GM11168 (cell line): Measurements from ENCODE around the gene DEAF1.

ENCODE experiments used
- in situ Hi-C: fragments of 300-500 bp; cut with MboI; formaldehyde crosslinking; loops from one replicate; pipeline ENCODE4 v1.12.0; 2022; ENCODE audit warnings: low sequenced_read_pairs; ENCODE audit not compliant: unreplicated experiment

The DEAF1 gene

DNA sequence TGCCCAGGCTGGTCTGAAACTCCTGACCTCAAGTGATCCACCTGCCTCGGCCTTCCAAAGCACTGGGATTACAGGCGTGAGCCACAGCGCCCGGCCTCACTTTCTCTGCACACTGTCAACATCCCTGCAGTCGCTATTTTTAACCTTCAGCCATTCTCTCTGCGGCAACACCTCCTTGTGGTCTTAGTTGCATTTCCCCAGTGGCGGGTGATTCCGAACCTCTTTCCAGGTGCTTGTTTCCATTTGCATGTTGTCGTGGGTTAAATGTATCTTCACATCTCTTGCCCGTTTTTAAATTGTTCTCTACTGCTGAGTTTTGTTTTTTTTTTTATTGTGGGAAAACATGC is 65.8 kb downstream of the DEAF1 start:
- in situ Hi-C loops, result no loop called here

DNA sequence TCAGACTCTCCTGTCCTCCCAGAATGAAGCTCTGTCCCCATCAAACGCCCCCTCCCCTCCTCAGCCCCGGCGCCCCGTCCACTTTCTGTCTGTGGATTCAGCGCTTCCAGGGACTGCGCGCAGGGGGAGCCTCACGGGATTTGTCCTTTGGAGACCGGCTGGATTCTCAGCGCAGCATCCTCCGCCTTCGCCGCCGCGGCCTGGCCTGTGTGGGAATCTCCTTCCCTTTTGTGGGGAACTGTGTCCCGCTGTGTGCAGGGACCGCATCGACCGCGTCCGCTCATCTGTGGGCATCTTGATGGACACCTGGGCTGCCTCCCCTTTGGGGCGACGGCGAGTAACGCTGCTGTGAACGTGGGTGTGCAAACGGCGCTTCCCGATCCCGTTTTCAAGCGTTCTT is 67.0 kb downstream of the DEAF1 start:
- in situ Hi-C loops, result no loop called here

DNA sequence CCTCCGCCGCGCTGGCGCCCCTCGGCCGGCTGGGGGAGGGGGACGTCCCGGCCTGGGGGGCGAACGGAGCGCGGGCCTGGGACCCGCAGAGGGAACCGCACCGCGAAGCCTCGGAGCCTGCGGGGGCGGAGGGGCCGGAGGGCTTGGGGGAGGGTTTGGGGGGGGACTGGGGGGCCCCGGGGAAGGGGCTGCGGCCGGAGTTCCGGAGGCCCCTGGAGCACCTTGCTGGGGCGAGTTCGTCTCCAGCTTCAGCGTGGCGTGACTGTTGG is 67.8 kb downstream of the DEAF1 start:
- in situ Hi-C loops, result no loop called here

DNA sequence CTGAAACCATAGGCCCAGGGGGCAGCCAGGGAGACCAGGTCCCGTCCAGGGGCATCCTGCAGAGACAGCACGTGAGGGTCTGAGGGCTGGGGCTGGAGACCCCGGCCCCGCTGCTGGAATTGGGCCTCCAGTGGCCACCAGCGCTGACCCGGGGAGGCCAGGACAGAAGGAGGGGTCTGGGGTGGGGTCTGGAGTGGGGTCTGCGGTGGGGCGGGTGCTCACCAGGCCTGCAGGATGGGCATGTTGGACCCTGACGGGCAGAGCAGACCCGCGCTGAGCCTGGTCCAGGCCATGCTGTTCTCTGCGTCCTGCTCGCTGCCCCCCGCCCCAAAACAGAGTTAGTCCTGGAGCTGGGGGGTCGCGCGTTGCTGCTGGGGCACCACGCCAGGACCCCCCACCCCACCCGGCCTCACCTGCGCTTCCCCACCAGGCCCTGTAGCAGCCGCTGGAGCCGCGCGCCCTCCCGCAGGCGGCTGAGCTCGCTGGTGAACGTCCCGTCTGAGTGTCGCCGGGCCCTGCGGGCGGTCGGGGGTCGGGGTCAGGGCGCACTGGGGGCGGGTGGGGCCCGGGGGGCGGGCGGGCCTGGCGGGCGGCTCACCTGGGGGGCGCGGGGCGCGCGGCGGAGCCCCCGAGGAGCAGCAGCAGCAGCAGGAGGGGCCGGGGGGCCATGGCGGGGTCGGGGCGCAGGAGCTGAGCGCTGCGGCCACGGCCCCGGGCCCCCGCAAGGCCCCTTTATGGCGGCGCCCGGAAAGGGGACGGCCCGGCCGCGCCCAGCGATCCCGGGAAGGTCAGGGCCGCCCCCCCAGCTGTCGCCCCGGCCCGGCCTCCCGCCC is 68.3 kb downstream of the DEAF1 start, which contains the start of gene SCT:
Gene SCT (minus strand): TSS at position 707 of the 833 bp plus-strand sequence. CDS start 38 bp downstream, at position 669.
- in situ Hi-C loops, result no loop called here

DNA sequence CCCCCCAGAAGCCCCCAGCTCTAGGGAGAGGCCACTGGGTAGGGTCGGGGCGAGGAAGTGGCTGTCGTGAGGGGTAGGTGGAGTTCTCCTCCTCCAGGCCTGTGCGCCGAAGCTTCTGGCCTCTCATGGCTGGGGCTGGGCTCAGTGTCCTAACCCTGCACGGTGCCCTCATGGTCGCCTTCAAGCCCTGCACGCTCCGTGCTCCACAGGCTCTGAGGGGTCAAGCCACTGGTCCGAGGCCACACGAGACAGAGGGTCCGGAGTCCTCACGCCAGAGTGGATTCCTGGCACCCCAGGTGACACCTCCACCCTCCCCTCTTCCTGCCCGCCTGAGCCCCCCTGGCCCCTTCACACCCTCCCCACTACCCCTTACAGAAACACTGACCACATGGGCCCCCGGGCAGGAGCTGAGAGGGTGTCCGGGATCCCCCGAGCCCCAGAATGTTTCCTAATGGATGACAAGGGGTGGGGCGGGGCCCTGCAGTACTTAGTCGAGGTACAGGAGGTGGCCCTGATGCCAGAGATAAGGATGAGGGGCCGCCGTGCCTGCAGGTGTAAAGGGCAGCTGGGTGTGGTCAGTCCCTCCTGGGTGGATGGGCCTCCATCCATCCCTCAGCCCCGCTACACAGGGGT is 69.3 kb downstream of the DEAF1 start:
- in situ Hi-C loops, result no loop called here

DNA sequence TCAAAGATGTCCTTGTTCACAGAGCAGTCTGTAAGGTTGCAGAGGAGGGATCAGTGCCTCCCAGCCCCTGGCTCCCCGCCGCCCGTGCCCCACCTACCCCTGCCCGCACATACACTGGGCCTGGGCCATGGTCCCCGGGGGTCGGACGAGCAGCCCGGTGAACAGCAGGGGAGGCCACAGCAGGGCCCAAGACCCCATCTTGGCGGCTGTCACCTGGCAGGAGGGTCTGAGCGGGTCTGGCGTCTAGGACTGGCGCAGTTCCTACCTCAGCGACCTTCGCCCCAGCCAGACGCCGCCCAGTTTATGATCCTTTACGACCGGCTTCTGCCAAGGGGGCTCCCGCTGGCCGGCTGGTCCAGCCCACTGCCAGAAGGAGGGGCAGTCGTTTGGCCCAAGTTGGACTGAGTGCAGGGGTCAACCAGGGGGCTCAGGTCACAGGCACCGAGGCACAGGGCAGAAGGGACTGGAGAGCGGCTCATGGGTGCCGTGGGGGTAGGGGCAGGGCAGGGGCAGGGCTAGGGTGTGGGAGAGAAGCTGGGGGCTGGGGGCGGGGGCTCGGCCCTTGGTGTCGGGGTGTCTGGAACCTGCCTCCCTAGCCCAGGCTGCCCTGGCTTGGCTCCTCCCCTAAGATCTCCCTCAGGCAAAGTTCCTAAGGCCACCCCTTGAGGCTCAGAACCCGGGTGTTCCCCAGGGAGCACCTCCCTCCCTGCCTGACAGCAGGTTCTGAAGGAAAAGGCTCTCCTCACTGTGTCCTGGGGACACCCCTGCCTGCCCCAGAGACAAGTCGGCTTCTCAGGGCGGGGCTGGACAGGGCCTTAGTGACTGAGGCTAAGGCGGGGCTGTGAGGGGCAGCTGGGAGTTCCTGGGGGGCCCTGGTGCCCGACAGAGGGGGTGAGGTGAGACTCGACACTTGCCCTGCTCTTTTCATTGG is 70.1 kb downstream of the DEAF1 start, which contains the start of gene CDHR5:
Gene CDHR5 (minus strand): TSS at position 251 of the 931 bp plus-strand sequence. CDS start 53 bp downstream, at position 198.
- in situ Hi-C loops, result no loop called here

DNA sequence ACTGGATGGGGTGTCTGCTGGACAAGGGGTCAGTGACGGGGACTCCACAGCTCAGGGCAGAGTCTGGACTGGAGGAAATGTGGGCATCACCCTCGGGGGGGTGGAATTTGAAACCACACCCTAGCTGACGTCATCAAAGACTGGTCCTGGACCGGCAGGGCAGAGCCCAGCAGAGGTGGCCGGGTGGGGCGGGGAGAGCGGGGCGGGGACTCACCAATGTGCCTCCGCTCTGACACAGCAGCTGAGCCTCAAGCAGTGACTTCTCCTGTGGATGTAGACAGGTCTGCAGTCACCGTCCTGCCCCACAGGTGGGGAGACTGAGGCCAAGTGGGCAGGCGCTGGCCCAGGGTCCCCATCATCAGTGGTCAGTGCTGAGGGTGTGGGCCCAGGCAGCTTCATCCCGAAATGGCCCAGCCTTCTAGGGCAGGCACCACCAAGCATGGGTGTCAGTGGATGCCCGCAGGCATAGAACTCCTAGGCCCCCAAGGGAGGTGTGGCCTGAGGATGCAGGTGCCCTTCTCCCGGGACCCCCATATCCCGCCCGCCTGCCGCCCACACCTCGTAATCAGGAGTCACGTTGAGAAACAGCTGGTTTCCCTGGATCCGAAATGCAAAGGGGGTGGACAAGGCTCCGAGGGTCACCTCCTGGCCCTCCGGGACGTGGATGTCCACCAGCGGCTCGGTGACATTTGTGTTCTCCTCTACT is 70.9 kb downstream of the DEAF1 start:
- in situ Hi-C loops, result no loop called here

DNA sequence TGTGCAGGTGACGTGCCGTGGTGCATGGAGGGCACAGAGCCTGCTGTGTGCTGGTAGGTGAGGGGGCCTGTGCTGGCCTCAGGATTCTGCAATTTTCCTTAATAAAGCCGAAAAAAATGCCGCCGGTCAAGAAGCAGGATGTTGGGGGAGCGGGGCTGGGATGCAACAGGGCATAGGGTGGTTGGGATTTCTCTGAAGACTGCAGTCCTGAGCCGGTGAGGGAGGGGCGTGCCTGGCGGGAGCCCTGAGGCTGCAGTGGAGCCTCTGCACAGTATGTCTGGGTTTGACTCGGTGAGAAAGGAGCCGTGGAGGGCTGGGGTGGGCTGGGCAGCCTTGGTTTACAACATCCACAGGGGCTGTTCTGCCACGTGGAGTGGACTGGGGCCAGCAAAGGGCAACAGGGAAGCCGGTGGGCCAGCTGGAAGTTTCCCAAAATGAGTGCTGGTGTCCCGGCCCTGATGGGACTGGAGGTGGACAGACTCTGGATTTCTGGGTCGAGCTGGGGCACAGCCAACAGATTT is 71.6 kb downstream of the DEAF1 start:
- in situ Hi-C loops, result no loop called here

DNA sequence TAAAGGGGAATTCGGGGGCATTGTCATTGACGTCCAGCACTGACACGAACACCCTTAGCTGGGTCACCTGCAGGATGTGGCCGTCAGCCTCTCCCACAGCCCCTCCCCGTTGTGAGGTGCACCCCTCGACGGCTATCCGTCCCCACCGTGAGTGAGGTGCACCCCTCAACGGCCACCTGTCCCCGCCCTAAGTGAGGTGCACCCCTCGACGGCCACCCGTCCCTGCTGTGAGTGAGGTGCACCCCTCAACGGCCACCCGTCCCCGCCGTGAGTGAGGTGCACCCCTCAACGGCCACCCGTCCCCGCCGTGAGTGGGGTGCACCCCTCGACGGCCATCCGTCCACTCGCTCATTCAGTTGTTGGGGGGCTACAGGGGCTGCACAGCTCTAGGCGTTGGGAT is 73.2 kb downstream of the DEAF1 start:
- in situ Hi-C loops, result no loop called here

DNA sequence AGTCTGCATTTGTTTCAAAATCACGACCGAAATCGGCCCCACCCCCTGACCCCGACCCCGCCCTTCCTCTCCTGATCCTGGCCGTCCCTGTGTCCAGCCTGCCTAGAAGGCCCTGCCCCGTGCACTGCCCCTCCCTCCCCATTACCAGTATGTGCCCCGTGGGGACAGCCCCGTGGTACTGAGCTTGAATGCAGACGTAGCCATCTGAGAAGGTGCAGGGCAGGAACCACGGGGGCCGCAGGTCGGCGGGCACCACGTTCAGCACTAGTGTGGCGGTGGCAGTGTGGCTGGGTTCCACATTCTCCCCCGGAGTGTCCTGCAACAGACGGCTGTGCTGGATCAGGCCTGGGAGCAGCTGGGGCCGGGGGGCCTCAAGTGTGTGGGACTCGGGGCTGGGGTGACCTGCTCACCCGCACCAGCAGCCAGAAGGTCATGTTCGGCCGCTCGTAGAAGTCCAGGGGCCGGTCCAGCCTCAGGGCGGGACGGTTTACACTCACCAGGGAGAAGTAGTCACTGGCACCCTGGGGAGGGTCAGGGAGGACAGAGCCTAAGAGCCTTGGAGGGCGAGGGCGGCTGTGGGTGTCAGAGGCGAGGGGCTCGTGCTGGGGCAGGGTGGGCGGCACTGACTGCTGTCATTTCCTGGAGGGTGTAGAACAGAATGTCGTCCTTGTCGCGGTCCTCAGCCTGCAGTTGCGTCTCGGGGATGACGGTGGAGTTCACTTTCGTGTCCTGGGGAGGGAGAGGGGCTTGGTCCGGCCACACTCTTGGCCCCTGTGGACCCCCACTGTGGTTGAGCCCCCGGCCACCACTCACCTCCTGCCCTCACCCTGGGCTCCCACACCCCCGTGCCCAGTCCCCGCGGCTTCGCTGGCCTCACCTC is 73.8 kb downstream of the DEAF1 start:
- in situ Hi-C loops, result no loop called here

DNA sequence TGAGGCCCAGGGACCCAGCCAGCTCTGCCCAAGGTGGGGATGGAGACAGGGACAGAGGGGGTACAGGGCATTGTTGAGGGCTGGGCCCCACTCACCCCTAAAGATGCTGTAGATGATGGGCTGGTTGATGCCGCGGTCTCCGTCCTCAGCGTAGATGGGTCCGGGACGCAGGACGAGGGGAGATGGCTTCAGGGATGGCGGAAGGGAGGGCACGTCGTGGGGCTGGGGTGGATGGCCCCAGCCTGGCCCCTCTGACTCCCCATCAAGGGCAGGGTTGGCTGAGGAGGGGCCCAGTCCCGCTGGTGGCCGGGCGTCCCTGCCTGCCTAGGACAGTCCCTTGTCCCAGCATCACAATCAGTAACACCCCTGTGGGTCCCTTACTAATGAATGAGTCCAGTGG is 74.8 kb downstream of the DEAF1 start:
- in situ Hi-C loops, result no loop called here

DNA sequence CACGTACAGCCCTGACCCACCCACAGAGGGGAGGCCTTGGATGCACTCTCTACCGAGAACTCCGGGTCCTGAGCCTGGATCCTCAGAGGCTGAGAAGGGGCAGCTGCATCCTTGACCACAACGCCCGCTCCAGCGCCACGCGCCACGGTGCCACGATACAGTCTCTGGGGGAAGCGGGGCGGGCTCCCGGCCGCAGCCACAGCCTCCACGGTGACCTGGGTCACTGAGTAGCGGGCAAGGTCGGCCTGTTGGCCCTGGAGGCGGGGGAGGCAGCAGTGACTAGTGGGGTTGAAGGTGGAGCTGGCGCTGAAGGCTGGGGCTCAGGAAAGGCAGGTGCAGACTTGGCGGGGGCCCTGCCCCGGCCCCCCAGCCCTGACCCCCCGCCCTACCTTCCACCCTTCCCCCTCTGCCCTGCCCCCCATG is 75.4 kb downstream of the DEAF1 start:
- in situ Hi-C loops, result no loop called here

DNA sequence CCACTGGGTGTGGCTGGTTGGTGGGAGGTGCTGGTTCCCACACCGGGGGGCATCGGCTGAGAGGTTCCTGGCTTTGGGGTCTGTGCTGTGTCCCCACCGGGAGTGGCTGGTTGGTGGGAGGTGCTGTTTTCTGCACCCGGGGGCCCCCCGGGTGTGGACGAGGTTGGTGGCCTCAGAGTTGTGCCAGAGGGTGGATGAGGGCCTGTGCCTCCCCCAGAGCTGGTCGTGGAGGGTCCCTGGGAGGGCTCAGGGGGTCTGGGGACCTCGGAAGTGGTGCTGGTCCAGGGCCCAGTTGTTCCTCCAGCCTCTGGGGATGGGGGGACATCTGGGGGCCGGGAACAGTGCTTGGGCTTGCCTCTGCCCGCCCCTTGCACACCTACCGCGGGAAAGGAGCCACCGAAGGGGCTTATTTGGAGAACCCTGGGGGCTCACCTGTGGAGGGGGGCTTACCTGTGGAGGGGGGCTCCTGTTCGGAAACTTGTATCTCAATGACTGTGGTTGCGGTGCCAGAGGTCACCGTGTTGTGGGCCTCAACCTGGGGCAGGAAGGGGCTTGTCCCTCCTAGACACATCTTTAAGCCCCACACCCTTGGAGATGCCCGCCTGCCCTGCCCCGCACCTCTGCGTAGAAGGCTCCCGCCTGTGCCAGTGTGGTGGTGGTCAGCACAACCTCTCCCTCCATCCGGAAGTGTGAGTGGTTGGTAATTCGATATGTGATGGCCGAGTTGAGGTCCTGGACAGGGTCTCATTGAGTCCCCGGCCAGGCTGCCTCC is 76.0 kb downstream of the DEAF1 start:
- in situ Hi-C loops, result no loop called here

DNA sequence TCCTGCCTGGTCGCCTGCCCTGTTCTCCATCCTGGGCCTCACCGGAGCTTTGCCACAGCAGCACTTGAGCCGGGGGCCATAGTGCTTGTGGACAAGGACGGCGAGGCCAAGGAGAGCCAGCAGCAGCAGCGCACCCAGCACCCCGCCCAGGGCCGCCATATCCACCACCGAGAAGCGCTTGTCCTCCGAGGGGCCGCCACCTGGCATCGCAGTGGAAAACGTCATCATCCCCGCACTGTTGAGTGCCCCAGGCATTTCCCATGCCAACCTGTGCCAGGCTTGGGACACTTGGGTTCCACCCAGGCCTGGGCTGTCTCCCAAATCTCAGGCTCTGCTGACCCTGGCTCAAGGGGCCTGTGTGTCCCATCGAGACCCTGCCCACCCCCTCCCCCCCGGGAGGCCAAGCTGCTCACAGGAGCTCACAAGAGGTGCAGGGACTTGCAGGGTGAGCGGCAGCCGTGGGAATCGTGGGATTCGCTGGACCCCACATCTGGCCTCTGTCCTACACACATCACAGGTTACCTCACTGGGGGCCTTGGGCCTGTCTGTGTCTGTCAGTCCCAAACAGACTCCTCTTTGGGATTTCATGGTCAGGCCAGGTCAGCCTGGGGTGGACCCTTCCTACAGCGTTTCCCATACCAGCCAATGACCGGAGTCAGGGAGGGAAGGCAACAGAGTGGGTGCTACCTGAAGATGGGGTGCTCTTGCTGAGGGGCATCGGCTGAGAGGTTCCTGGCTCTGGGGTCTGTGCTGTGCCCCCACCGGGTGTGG is 76.9 kb downstream of the DEAF1 start:
- in situ Hi-C loops, result no loop called here

DNA sequence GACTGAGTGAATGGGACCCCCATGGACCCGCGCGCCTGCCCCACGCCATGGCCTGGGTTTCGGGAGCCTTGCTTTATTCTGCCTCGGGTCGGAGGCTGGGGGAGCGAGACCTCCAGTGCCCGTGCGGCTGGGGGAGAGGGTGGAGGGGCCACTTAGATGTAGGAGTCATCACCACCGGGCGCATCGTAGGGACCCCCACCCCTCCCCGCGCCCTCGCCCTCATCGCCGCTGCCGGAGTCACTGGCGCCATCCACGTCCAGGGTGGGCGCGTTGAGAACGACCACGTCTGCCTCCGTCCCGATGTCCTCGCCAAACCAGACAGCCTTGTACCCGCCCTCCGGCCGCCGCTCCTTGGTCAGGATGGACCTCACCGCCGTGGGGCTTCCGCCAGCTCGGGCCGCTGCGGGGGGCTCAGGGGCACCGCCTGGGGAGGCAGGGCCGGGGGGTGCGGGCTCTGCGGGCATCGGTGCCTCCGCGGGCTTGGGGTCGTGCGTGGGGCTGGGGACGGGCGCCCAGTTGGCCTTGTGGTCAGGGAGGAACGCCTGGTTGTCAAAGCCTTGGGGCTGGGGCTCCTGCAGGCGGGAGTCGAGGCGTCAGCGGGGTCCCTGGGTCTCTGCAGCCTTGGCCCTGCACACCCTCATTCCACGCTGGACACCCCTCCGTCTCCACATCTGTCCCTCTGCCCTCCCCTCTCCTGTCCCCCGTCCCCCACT is 77.7 kb downstream of the DEAF1 start:
- in situ Hi-C loops, result no loop called here

DNA sequence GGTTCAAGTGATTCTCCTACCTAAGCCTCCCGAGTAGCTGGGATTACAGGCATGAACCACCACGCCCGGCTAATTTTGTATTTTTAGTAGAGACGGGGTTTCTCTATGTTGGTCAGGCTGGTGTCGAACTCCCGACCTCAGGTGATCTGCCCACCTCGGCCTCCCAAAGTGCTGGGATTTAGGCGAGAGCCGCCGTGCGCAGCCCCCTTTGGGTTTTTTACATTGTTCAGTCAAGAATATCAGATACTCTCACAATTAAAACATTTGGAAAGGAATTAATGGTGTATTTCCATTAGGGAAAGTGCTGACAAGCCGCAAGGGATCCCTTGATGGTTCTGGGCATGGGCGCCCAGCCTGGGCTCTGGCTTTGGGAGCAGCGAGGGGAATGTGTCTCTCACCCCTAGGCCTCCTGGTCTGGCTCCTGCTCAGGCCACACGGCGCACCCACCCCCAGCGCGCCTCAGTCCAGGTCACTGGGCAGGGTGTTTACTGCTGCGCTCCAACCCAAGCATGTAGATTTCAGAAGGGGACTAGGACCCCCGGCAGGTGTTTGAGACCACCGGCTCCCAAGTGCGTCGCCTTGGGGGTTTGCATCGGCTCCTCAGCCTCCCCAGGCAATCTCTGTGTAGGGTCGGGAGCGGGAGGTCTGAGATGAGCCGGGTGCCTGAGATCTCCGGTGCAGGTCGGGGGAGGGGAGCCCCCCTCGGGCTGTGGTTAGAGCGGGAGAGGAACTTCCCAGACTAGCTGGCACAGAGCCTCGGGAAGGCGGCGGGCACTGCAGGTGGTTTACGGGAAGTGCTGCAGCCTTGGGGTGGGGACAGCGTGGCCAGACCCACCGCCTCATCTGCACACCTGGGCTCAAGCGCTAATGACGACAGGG is 78.5 kb downstream of the DEAF1 start:
- in situ Hi-C loops, result no loop called here
